K562 (cell line): ENCODE data around the gene PSMA2. TPM values are rescaled to one million over a fixed set of nuclear protein-coding genes. Genes with fewer than 3 reads are reported as not detected.
A peak's percentile ranks its signal among the peaks of the same experiment; 100 is the strongest.

Experiments used
- ATAC-seq: fragments of 200-7000 bp; cut with Tn5 transposase; 3 replicates; pipeline ENCODE4 v1.9.1; 2020; ENCODE audit warnings: moderate library complexity
- BruUV-seq: library from RNA; stranded (reverse); fragments of 400-500 nt; replicated peaks from 2 replicates; lab custom pipeline; 2021; lab: Mats Ljungman, UMichigan
- CTCF ChIA-PET: fragments of 300-600 bp; formaldehyde crosslinking; extraction: SDS; loops from one replicate; lab custom pipeline; 2021; ENCODE audit warnings: low intra/inter-chr PET ratio; lab: Yijun Ruan, JAX
- POLR2A ChIA-PET: fragments of 300-600, 350-650 bp; sonication (Branson Sonifier 250); formaldehyde crosslinking; extraction: SDS; loops from one replicate; lab custom pipeline; 2021; ENCODE audit warnings: antibody characterized with exemption, inconsistent platforms; lab: Yijun Ruan, JAX
- DNase-seq, 4 experiments: peaks; one replicate each; pipeline versions ENCODE4 v3.0.0 to v3.0.0-alpha.2; 2011 to 2018; ENCODE audit warnings: low spot score in 3 of 4, mixed read lengths in 3 of 4; ENCODE audit errors: extremely low read depth in 1 of 4
- FAIRE-seq: peaks from 2 replicates; lab custom pipeline; 2011; peaks lifted over from hg19 to GRCh38; lab: Jason Lieb, UNC
- H2AFZ ChIP-seq: 2 replicates; pipeline ENCODE4 v1.6.0; 2011; ENCODE audit warnings: low read depth, low read length, control low read depth, inconsistent platforms
- H3K27ac ChIP-seq: fragments of 200-600 bp; 3 replicates; pipeline ENCODE4 v1.8.0; 2011; ENCODE audit warnings: low read depth, mild to moderate bottlenecking, control low read depth, inconsistent platforms, low read length, moderate library complexity, mixed read lengths; ENCODE audit errors: extremely low read depth
- H3K27me3 ChIP-seq, 2 experiments: fragments of 300-600 bp in 1 of 2; 2 replicates in 1 of 2; 3 replicates in 1 of 2; pipeline versions ENCODE4 v1.6.0 to v1.8.0; 2011; ENCODE audit warnings: inconsistent platforms in 2 of 2, low read length in 2 of 2, mild to moderate bottlenecking in 1 of 2, mixed read lengths in 1 of 2, moderate library complexity in 1 of 2; ENCODE audit not compliant: control insufficient read depth in 2 of 2, insufficient read depth in 2 of 2
- H3K36me3 ChIP-seq: fragments of 300-600 bp; 3 replicates; pipeline ENCODE4 v1.8.0; 2011; ENCODE audit warnings: mild to moderate bottlenecking, low read length, inconsistent platforms; ENCODE audit not compliant: control insufficient read depth, insufficient read depth
- H3K4me1 ChIP-seq, 2 experiments: fragments of 200-600 bp in 1 of 2; replicated peaks in 1 of 2; 2 replicates in 1 of 2; 3 replicates in 1 of 2; pipeline versions ENCODE4 v1.5.1 to v1.8.0; 2011; ENCODE audit warnings: inconsistent platforms in 2 of 2, low read length in 2 of 2, mild to moderate bottlenecking in 1 of 2, mixed read lengths in 1 of 2, moderate library complexity in 1 of 2; ENCODE audit not compliant: control insufficient read depth in 2 of 2, insufficient read depth in 2 of 2
- H3K4me2 ChIP-seq: 2 replicates; pipeline ENCODE4 v1.6.1; 2011; ENCODE audit warnings: low read length, control low read depth, inconsistent platforms, mixed read lengths; ENCODE audit not compliant: insufficient read depth
- H3K4me3 ChIP-seq: fragments of 200-600 bp; sonication (generic), shearing (Covaris generic); 2 replicates; pipeline ENCODE4 v1.5.1; 2016; ENCODE audit warnings: control low read depth, inconsistent platforms
- H3K79me2 ChIP-seq: fragments of 200-600 bp; 3 replicates; pipeline ENCODE4 v1.8.0; 2011; ENCODE audit warnings: low read length, inconsistent platforms; ENCODE audit not compliant: control insufficient read depth, insufficient read depth
- H3K9ac ChIP-seq, 2 experiments: 2 replicates each; pipeline versions ENCODE4 v1.6.0 to v1.6.1; 2011; ENCODE audit warnings: low read depth in 2 of 2, low read length in 2 of 2, control low read depth in 1 of 2, inconsistent platforms in 1 of 2, mild to moderate bottlenecking in 1 of 2, mixed read lengths in 1 of 2; ENCODE audit not compliant: insufficient read depth in 1 of 2
- H3K9me1 ChIP-seq: one replicate; pipeline ENCODE4 v1.6.0; 2011; ENCODE audit warnings: inconsistent platforms, mild to moderate bottlenecking, low read length, moderate library complexity; ENCODE audit not compliant: control insufficient read depth, insufficient read depth
- H3K9me3 ChIP-seq: replicated peaks from 2 replicates; pipeline ENCODE4 v1.5.1; 2011; ENCODE audit warnings: low read depth, low read length, inconsistent platforms; ENCODE audit not compliant: control insufficient read depth, insufficient read depth
- H4K20me1 ChIP-seq: replicated peaks from 2 replicates; pipeline ENCODE4 v1.6.1; 2011; ENCODE audit warnings: low read length, inconsistent platforms, mixed read lengths; ENCODE audit not compliant: control insufficient read depth, insufficient read depth
- ADNP ChIP-seq: fragments of 200-800 bp; sonication (Bioruptor generic); IDR thresholded peaks from 2 replicates; pipeline ENCODE4 v1.6.1; 2016; ENCODE audit warnings: missing genetic modification characterization, missing compliant biosample characterization
- CEBPG ChIP-seq, 3 experiments: fragments of 200-800 bp in 1 of 3; sonication (Bioruptor generic) in 1 of 3; sonication (generic) in 1 of 3; formaldehyde crosslinking in 1 of 3; IDR thresholded peaks in 2 of 3; conservative IDR thresholded peaks in 1 of 3; 2 replicates each; pipeline versions ENCODE4 v1.6.1 to v1.8.0; 2016 to 2022; ENCODE audit warnings: missing compliant biosample characterization in 2 of 3, missing genetic modification characterization in 2 of 3, mild to moderate bottlenecking in 1 of 3, missing genetic modification reagents in 1 of 3
- CHAMP1 ChIP-seq: fragments of 450-650 bp; IDR thresholded peaks from 2 replicates; pipeline ENCODE4 v1.6.1; 2016; ENCODE audit warnings: mild to moderate bottlenecking
- FOXK2 ChIP-seq, 2 experiments: fragments of 450-650 bp; IDR thresholded peaks in 1 of 2; conservative IDR thresholded peaks in 1 of 2; 2 replicates each; pipeline ENCODE4 v1.6.1; 2016; ENCODE audit warnings: low read depth in 2 of 2, mild to moderate bottlenecking in 1 of 2
- FOXP1 ChIP-seq: sonication (generic); formaldehyde crosslinking; IDR thresholded peaks from 2 replicates; pipeline ENCODE4 v1.8.0; 2022; ENCODE audit warnings: mild to moderate bottlenecking, missing genetic modification reagents
- IRF1 ChIP-seq: sonication (generic); formaldehyde crosslinking; IDR thresholded peaks from 2 replicates; pipeline ENCODE4 v1.8.0; 2022; ENCODE audit warnings: missing genetic modification reagents, mild to moderate bottlenecking, borderline replicate concordance
- KAT2B ChIP-seq: IDR thresholded peaks from one replicate; pipeline ENCODE4 v1.6.1; 2012; ENCODE audit warnings: low read depth, mild to moderate bottlenecking, control low read depth, inconsistent platforms, low read length, moderate library complexity
- LCOR ChIP-seq: sonication (generic); formaldehyde crosslinking; IDR thresholded peaks from 2 replicates; pipeline ENCODE4 v1.8.0; 2022; ENCODE audit warnings: mild to moderate bottlenecking, missing genetic modification reagents
- POLR3A ChIP-seq: IDR thresholded peaks from 2 replicates; pipeline ENCODE4 v1.6.1; 2011; ENCODE audit warnings: borderline replicate concordance, mild to moderate bottlenecking, moderate library complexity; ENCODE audit not compliant: insufficient read length, insufficient read depth; ENCODE audit errors: extremely low read depth
- PYGO2 ChIP-seq: fragments of 450-650 bp; IDR thresholded peaks from 2 replicates; pipeline ENCODE4 v1.6.1; 2016; ENCODE audit warnings: mild to moderate bottlenecking, missing genetic modification characterization, moderate library complexity, missing compliant biosample characterization
- SOX6 ChIP-seq: fragments of 450-650 bp; IDR thresholded peaks from 2 replicates; pipeline ENCODE4 v1.6.1; 2014; ENCODE audit warnings: mild to moderate bottlenecking
- SP1 ChIP-seq: sonication (generic); formaldehyde crosslinking; IDR thresholded peaks from 2 replicates; pipeline ENCODE4 v1.8.1; 2022; ENCODE audit warnings: mild to moderate bottlenecking, missing genetic modification reagents
- SRSF9 ChIP-seq: fragments of 200-400 bp; formaldehyde crosslinking; IDR thresholded peaks from 2 replicates; pipeline ENCODE4 v1.6.1; 2017; ENCODE audit warnings: low read depth, low read length, borderline replicate concordance
- TAF7 ChIP-seq: fragments of 450-650 bp; IDR thresholded peaks from 2 replicates; pipeline ENCODE4 v1.6.1; 2016; ENCODE audit warnings: missing genetic modification characterization, missing compliant biosample characterization
- ZBTB2 ChIP-seq: fragments of 450-650 bp; IDR thresholded peaks from 2 replicates; pipeline ENCODE4 v1.6.1; 2016; ENCODE audit warnings: antibody characterized with exemption
- WGBS: fragments of 100-300 bp; shearing (Covaris generic); methylation state at CpG from one replicate; pipeline ENCODE4 v1.1.6; 2016; ENCODE audit warnings: low coverage, mixed read lengths; ENCODE audit not compliant: insufficient coverage; ENCODE audit errors: missing lambda C conversion rate; 5-methylcytosine and 5-hydroxymethylcytosine counted together
- in situ Hi-C: fragments of 300-500 bp; cut with MboI; formaldehyde crosslinking; loops from 4 replicates; pipeline ENCODE4 v1.15.0; 2018; ENCODE audit warnings: inconsistent platforms, mixed read lengths
- intact Hi-C: fragments of 100-400 bp; cut with micrococcal nuclease; formaldehyde crosslinking; loops from 2 replicates; pipeline ENCODE4 v1.14.2; 2022
- polyA plus RNA-seq, 8 experiments: library from polyadenylated mRNA; depleted of rRNA in 4 of 8; stranded (reverse) in 5 of 8; unstranded in 3 of 8; fragments of >200 nt; fragmentation: Nextera tagmentation in 2 of 8; fragmentation: Illumina TruSeq in 1 of 8; extraction: Ambion mirVana in 2 of 8; extraction: Trizol in 1 of 8; gene quantifications; 2 replicates each; pipeline versions ENCODE4 v1.2.1 to v1.2.3, GENCODE V29; 2011 to 2014; ENCODE audit warnings: inconsistent platforms in 1 of 8, missing spikeins in 1 of 8
- total RNA-seq, 7 experiments: library from RNA; depleted of rRNA in 6 of 7; stranded (reverse); fragments of >200 nt in 6 of 7; fragmentation: Illumina TruSeq in 2 of 7; extraction: Trizol in 2 of 7; gene quantifications; 2 replicates each; pipeline versions ENCODE4 v1.2.1 to v1.2.3, GENCODE V29; 2011 to 2021; ENCODE audit warnings: low replicate concordance in 1 of 7

PSMA2 gene
- total and polyA plus RNA-seq, 9 of the 15 experiments (the other 6 are each of a cell fraction or from before 2014, with no cell fraction given) = 91.7 to 1,070 (median 213) TPM

GRCh38 chr7:42960762-42961161 is 28.8 kb upstream of the PSMA2 start (continued):
- TF ChIP-seq FOXP1 (CRISPR knock-in tag) (no peak), KAT2B (no peak)
- TF ChIP-seq, all 486 proteins: peak for 0

GRCh38 chr7:42959549-42959948 is 27.6 kb upstream of the PSMA2 start:
- Histone ChIP-seq H3K4me3 (no peak overlapping the region), H3K9ac (no peak overlapping the region), H3K27me3 (no peaks in the 10 kb centered on the region), H3K9me1 (no peaks in the 10 kb centered on the region), H4K20me1 (no peaks in the 10 kb centered on the region), H3K9me3 (peaks cover 10% of the 10 kb centered on the region), H3K4me1 (peaks cover 0 to 3% of the 10 kb centered on the region in 2 experiments; a peak in 2 of 5 replicates), H3K36me3 (no peaks in the 10 kb centered on the region), H3K4me2 (no peak overlapping the region), H2AFZ (0 out of 2 replicates have a peak overlapping the region, but pooled peaks have one; percentile 23), H3K79me2 (no peaks in the 10 kb centered on the region), H3K27ac (no peak overlapping the region)
- ATAC-seq = no peak
- BruUV-seq = no TSS peak
- no peak for DNase-seq
- 39% methylated on average over 2 of the region's 2 CpGs for WGBS
- CTCF ChIA-PET = no interaction called here
- POLR2A ChIA-PET = interaction anchor here (0.9 kb wide), 1 partner anchor 304 kb away, joined by 3 read pairs; no protein-coding TSS in a partner anchor
- in situ Hi-C loops = no loop called here
- FAIRE-seq = no peak
- intact Hi-C loops = no loop called here
- TF ChIP-seq SP1 (CRISPR knock-in tag) (no peak), CHAMP1 (peak; percentile 22; the same call in 1 of the 2 replicates), FOXK2 (conservative IDR thresholded peaks at IDR 0.05 in 1 of 2, IDR thresholded peaks at IDR 0.05 in 1 of 2; ENCODE audit: low read depth in 2 of 2) (no peak), LCOR (CRISPR knock-in tag) (no peak), SOX6 (no peak), ADNP (tag) (no peak), POLR3A (no peak), CEBPG (CRISPR knock-in tag; IDR thresholded peaks at IDR 0.05) (no peak), CEBPG (tag; conservative IDR thresholded peaks at IDR 0.05 in 1 of 2, IDR thresholded peaks at IDR 0.05 in 1 of 2) (no peak), TAF7 (tag) (no peak), SRSF9 (no peak), PYGO2 (tag) (no peak), ZBTB2 (no peak), IRF1 (CRISPR knock-in tag) (no peak)
